HepG2 (cell line): Measurements from ENCODE around the gene NCR3LG1. TPM values are rescaled to one million over a fixed set of nuclear protein-coding genes. Genes with fewer than 3 reads are reported as not detected.

ENCODE experiments used
- CTCF ChIP-seq: sonication (generic); formaldehyde crosslinking; IDR thresholded peaks from 2 replicates; pipeline ENCODE4 v1.5.0; 2020; ENCODE audit warnings: mild to moderate bottlenecking, missing genetic modification reagents, moderate library complexity
- HINFP ChIP-seq: sonication (generic); formaldehyde crosslinking; IDR thresholded peaks from 2 replicates; pipeline ENCODE4 v1.4.0; 2020; ENCODE audit warnings: low read depth, mild to moderate bottlenecking, missing genetic modification reagents
- KDM2A ChIP-seq: sonication (generic); formaldehyde crosslinking; IDR thresholded peaks from 2 replicates; pipeline ENCODE4 v1.4.0; 2020; ENCODE audit warnings: low read depth, missing genetic modification reagents, borderline replicate concordance
- KDM3A ChIP-seq: IDR thresholded peaks from 2 replicates; pipeline ENCODE4 v1.6.1; 2018; ENCODE audit warnings: low read depth, missing compliant biosample characterization
- KDM5A ChIP-seq: fragments of 200-600 bp; sonication (generic); IDR thresholded peaks from 2 replicates; pipeline ENCODE4 v1.7.0; 2018; ENCODE audit warnings: antibody characterized with exemption, mild to moderate bottlenecking, low read length, borderline replicate concordance
- KLF12 ChIP-seq: sonication (generic); formaldehyde crosslinking; IDR thresholded peaks from 2 replicates; pipeline ENCODE4 v1.4.0; 2020; ENCODE audit warnings: missing genetic modification reagents, borderline replicate concordance
- KLF9 ChIP-seq: IDR thresholded peaks from 2 replicates; pipeline ENCODE4 v1.6.1; 2016; ENCODE audit warnings: low read depth
- MAX ChIP-seq: IDR thresholded peaks from 2 replicates; pipeline ENCODE4 v1.6.1; 2012; ENCODE audit warnings: inconsistent platforms
- MBNL3 ChIP-seq: fragments of 250-450 bp; sonication (Bioruptor Pico); conservative IDR thresholded peaks from 2 replicates; pipeline ENCODE4 v1.8.0; 2022; ENCODE audit warnings: mild to moderate bottlenecking, inconsistent platforms
- MXI1 ChIP-seq: IDR thresholded peaks from 3 replicates; pipeline ENCODE4 v1.6.1; 2012; ENCODE audit warnings: low read depth, low read length, inconsistent platforms, borderline replicate concordance
- NRL ChIP-seq: sonication (generic); formaldehyde crosslinking; IDR thresholded peaks from 2 replicates; pipeline ENCODE4 v1.5.0; 2020; ENCODE audit warnings: missing genetic modification reagents, mild to moderate bottlenecking, moderate library complexity, borderline replicate concordance
- POLR2A ChIP-seq, 2 experiments: IDR thresholded peaks; 2 replicates each; pipeline ENCODE4 v1.6.1; 2011; ENCODE audit warnings: low read depth in 2 of 2, low read length in 2 of 2, mild to moderate bottlenecking in 1 of 2, moderate library complexity in 1 of 2; ENCODE audit not compliant: insufficient read depth in 1 of 2
- SMC3 ChIP-seq: IDR thresholded peaks from 2 replicates; pipeline ENCODE4 v1.6.1; 2011; ENCODE audit warnings: low read length, improper control_type of control experiment
- SOX13 ChIP-seq, 3 experiments: fragments of 450-650 bp in 1 of 3; sonication (generic) in 1 of 3; formaldehyde crosslinking in 1 of 3; IDR thresholded peaks in 2 of 3; conservative IDR thresholded peaks in 1 of 3; 2 replicates each; pipeline versions ENCODE4 v1.5.0 to v1.6.1; 2016 to 2020; ENCODE audit warnings: antibody characterized with exemption in 1 of 3, mild to moderate bottlenecking in 1 of 3, missing compliant biosample characterization in 1 of 3, missing genetic modification reagents in 1 of 3, moderate library complexity in 1 of 3
- TCF7 ChIP-seq: sonication (generic); IDR thresholded peaks from 2 replicates; pipeline ENCODE4 v1.6.1; 2016; ENCODE audit warnings: antibody characterized with exemption, low read depth
- ZBTB49 ChIP-seq: sonication (generic); formaldehyde crosslinking; IDR thresholded peaks from 2 replicates; pipeline ENCODE4 v1.4.0; 2020; ENCODE audit warnings: missing genetic modification reagents, borderline replicate concordance
- ZFP90 ChIP-seq: sonication (generic); formaldehyde crosslinking; IDR thresholded peaks from 2 replicates; pipeline ENCODE4 v1.8.0; 2022; ENCODE audit warnings: missing genetic modification reagents, mild to moderate bottlenecking, inconsistent platforms, borderline replicate concordance
- ZFX ChIP-seq: sonication (generic); formaldehyde crosslinking; IDR thresholded peaks from 2 replicates; pipeline ENCODE4 v1.4.0; 2020; ENCODE audit warnings: mild to moderate bottlenecking, low read depth, missing genetic modification reagents, moderate library complexity
- ZNF12 ChIP-seq: sonication (generic); formaldehyde crosslinking; IDR thresholded peaks from 2 replicates; pipeline ENCODE4 v1.5.0; 2020; ENCODE audit warnings: missing genetic modification reagents
- ZNF326 ChIP-seq: sonication (generic); formaldehyde crosslinking; IDR thresholded peaks from 2 replicates; pipeline ENCODE4 v1.4.0; 2020; ENCODE audit warnings: missing genetic modification reagents, borderline replicate concordance
- ZNF674 ChIP-seq: sonication (generic); formaldehyde crosslinking; IDR thresholded peaks from 2 replicates; pipeline ENCODE4 v1.5.0; 2020; ENCODE audit warnings: low read depth, mild to moderate bottlenecking, missing genetic modification reagents
- ZNF709 ChIP-seq: sonication (generic); formaldehyde crosslinking; IDR thresholded peaks from 2 replicates; pipeline ENCODE4 v1.5.0; 2020; ENCODE audit warnings: mild to moderate bottlenecking, missing genetic modification reagents
- ZNF740 ChIP-seq: sonication (generic); formaldehyde crosslinking; IDR thresholded peaks from 2 replicates; pipeline ENCODE4 v1.4.0; 2020; ENCODE audit warnings: missing genetic modification reagents
- ZNF883 ChIP-seq: sonication (generic); formaldehyde crosslinking; IDR thresholded peaks from 2 replicates; pipeline ENCODE4 v1.5.1; 2020; ENCODE audit warnings: mild to moderate bottlenecking, missing genetic modification reagents; ENCODE audit errors: not compliant biosample characterization
- polyA plus RNA-seq, 8 experiments: library from polyadenylated mRNA; depleted of rRNA in 3 of 8; stranded (reverse) in 7 of 8; unstranded in 1 of 8; fragments of >200 nt; fragmentation: Illumina TruSeq in 4 of 8; extraction: Trizol in 4 of 8; gene quantifications; 2 replicates each; pipeline versions ENCODE4 v1.2.1 to v1.2.3, GENCODE V29; 2011 to 2016; ENCODE audit warnings: low read depth in 4 of 8, missing spikeins in 1 of 8, mixed read lengths in 1 of 8; ENCODE audit not compliant: insufficient read depth in 1 of 8
- total RNA-seq, 5 experiments: library from RNA; depleted of rRNA; stranded (reverse); fragments of >200 nt; fragmentation: Illumina TruSeq; extraction: Trizol; gene quantifications; 2 replicates each; pipeline ENCODE4 v1.2.3, GENCODE V29; 2016; ENCODE audit warnings: low read depth in 1 of 5

NCR3LG1 gene
- total and polyA plus RNA-seq, 2 of the 13 experiments (the other 11 are each of a cell fraction or from before 2014, with no cell fraction given), result 16.1 to 25.1 TPM

- TF ChIP-seq ZFX (CRISPR knock-in tag), result peak; percentile 56
- TF ChIP-seq ZNF883 (CRISPR knock-in tag), result no peak
- no peak for TF ChIP-seq KLF9 (CRISPR knock-in tag)
- no peak for TF ChIP-seq ZNF740
- 0 out of 3 replicates have a peak, but pooled peaks have one; percentile 25 for TF ChIP-seq MXI1
- TF ChIP-seq POLR2A (IDR thresholded peaks at IDR 0.05; ENCODE audit: insufficient read depth in 1 of 2, low read depth in 2 of 2, low read length in 2 of 2), result no peak
- peak; percentile 38; the same call in 1 of the 2 replicates for TF ChIP-seq HINFP (CRISPR knock-in tag)
- TF ChIP-seq ZNF12 (CRISPR knock-in tag), result no peak
- TF ChIP-seq SMC3, result peak; percentile 71
- TF ChIP-seq KDM2A (CRISPR knock-in tag), result peak; percentile 59; the same call in 1 of the 2 replicates
- TF ChIP-seq KDM3A, result 0 out of 2 replicates have a peak, but pooled peaks have one; percentile 44
- no peak for TF ChIP-seq ZBTB49 (CRISPR knock-in tag)
- peak; percentile 73 for TF ChIP-seq MAX
- TF ChIP-seq MBNL3 (CRISPR knock-in tag), result no peak
- TF ChIP-seq NRL (CRISPR knock-in tag), result 0 out of 2 replicates have a peak, but pooled peaks have one; percentile 2
- TF ChIP-seq ZNF709 (CRISPR knock-in tag), result no peak
- no peak for TF ChIP-seq ZNF674 (CRISPR knock-in tag)
- no peak for TF ChIP-seq KLF12 (CRISPR knock-in tag)
- TF ChIP-seq ZNF326 (CRISPR knock-in tag), result no peak
- no peak for TF ChIP-seq SOX13 (IDR thresholded peaks at IDR 0.05)
- no peak for TF ChIP-seq SOX13 (CRISPR knock-in tag; conservative IDR thresholded peaks at IDR 0.05 in 1 of 2, IDR thresholded peaks at IDR 0.05 in 1 of 2)
- no peak for TF ChIP-seq KDM5A
- no peak for TF ChIP-seq ZFP90
- TF ChIP-seq CTCF (CRISPR knock-in tag), result peak; percentile 86
- no peak for TF ChIP-seq TCF7
Observed at GRCh38 chr11:17386331-17387084, 34.9 kb downstream of the NCR3LG1 start (continued).
